HepG2 (cell line): ENCODE data around the gene ZNF446. TPM values are rescaled to one million over a fixed set of nuclear protein-coding genes. Genes with fewer than 3 reads are reported as not detected.

ENCODE experiments used
- AGO2 ChIP-seq: fragments of 200-400 bp; formaldehyde crosslinking; optimal IDR thresholded peaks from 2 replicates; pipeline ENCODE3; 2017; ENCODE audit warnings: mild to moderate bottlenecking, low read depth, low read length, moderate library complexity
- CBX2 ChIP-seq, 2 experiments: fragments of 200-600 bp in 1 of 2; sonication (generic); formaldehyde crosslinking in 1 of 2; IDR thresholded peaks; 2 replicates each; pipeline versions ENCODE4 v1.7.0 to v1.8.1; 2018 to 2022; ENCODE audit warnings: low read depth in 2 of 2, low read length in 1 of 2, mild to moderate bottlenecking in 1 of 2, missing genetic modification reagents in 1 of 2
- DNMT3B ChIP-seq: conservative IDR thresholded peaks from 2 replicates; pipeline ENCODE4 v1.6.1; 2016; ENCODE audit warnings: missing biosample characterization, control low read depth
- E2F5 ChIP-seq: sonication (generic); formaldehyde crosslinking; conservative IDR thresholded peaks from 2 replicates; pipeline ENCODE4 v1.4.0; 2020; ENCODE audit warnings: missing genetic modification reagents
- ELF4 ChIP-seq: sonication (generic); formaldehyde crosslinking; IDR thresholded peaks from 2 replicates; pipeline ENCODE4 v1.5.0; 2020; ENCODE audit warnings: missing genetic modification reagents, mild to moderate bottlenecking, moderate library complexity, borderline replicate concordance
- FOXP1 ChIP-seq, 2 experiments: fragments of 450-650 bp in 1 of 2; IDR thresholded peaks; 2 replicates each; pipeline ENCODE4 v1.6.1; 2017 to 2018; ENCODE audit warnings: antibody characterized with exemption in 1 of 2
- GTF3A ChIP-seq: sonication (generic); formaldehyde crosslinking; conservative IDR thresholded peaks from 2 replicates; pipeline ENCODE4 v1.4.0; 2020; ENCODE audit warnings: mild to moderate bottlenecking, missing genetic modification reagents
- HNRNPK ChIP-seq: fragments of 200-400 bp; formaldehyde crosslinking; IDR thresholded peaks from 2 replicates; pipeline ENCODE4 v1.6.1; 2018; ENCODE audit warnings: low read length, low read depth, moderate library complexity, mild to moderate bottlenecking; ENCODE audit not compliant: poor library complexity, severe bottlenecking
- HOXA9 ChIP-seq: sonication (generic); formaldehyde crosslinking; IDR thresholded peaks from 2 replicates; pipeline ENCODE4 v1.8.1; 2022; ENCODE audit warnings: missing genetic modification reagents, mild to moderate bottlenecking, moderate library complexity, borderline replicate concordance
- ISL2 ChIP-seq: sonication (generic); formaldehyde crosslinking; IDR thresholded peaks from 2 replicates; pipeline ENCODE4 v1.5.0; 2020; ENCODE audit warnings: missing genetic modification reagents
- KDM1A ChIP-seq: IDR thresholded peaks from 2 replicates; pipeline ENCODE4 v1.6.1; 2016; ENCODE audit warnings: missing compliant biosample characterization
- NR0B2 ChIP-seq: sonication (generic); formaldehyde crosslinking; IDR thresholded peaks from 2 replicates; pipeline ENCODE4 v1.4.0; 2020; ENCODE audit warnings: mild to moderate bottlenecking, missing genetic modification reagents
- PAWR ChIP-seq: sonication (generic); formaldehyde crosslinking; IDR thresholded peaks from 2 replicates; pipeline ENCODE4 v1.4.0; 2020; ENCODE audit warnings: missing genetic modification reagents, mild to moderate bottlenecking, borderline replicate concordance
- PRMT3 ChIP-seq: sonication (generic); formaldehyde crosslinking; IDR thresholded peaks from 2 replicates; pipeline ENCODE4 v1.8.1; 2022; ENCODE audit warnings: low read depth, mild to moderate bottlenecking, moderate library complexity, missing genetic modification reagents, borderline replicate concordance
- RAD21 ChIP-seq: fragments of 450-650 bp; formaldehyde crosslinking; IDR thresholded peaks from 2 replicates; pipeline ENCODE4 v1.5.0; 2020; ENCODE audit warnings: mild to moderate bottlenecking
- TEAD3 ChIP-seq: optimal IDR thresholded peaks from 2 replicates; pipeline ENCODE3; 2016; ENCODE audit warnings: borderline replicate concordance
- TERF1 ChIP-seq: sonication (generic); formaldehyde crosslinking; IDR thresholded peaks from 2 replicates; pipeline ENCODE4 v1.8.0; 2022; ENCODE audit warnings: mild to moderate bottlenecking, missing genetic modification reagents, moderate library complexity
- TFAP4 ChIP-seq: sonication (generic); IDR thresholded peaks from 2 replicates; pipeline ENCODE4 v1.6.1; 2016; ENCODE audit warnings: low read depth, borderline replicate concordance
- XBP1 ChIP-seq: sonication (generic); formaldehyde crosslinking; IDR thresholded peaks from 2 replicates; pipeline ENCODE4 v1.5.0; 2020; ENCODE audit warnings: missing genetic modification reagents
- ZFY ChIP-seq: sonication (generic); formaldehyde crosslinking; IDR thresholded peaks from 2 replicates; pipeline ENCODE4 v1.4.0; 2020; ENCODE audit warnings: missing genetic modification reagents
- ZMYM3 ChIP-seq: sonication (generic); formaldehyde crosslinking; IDR thresholded peaks from 2 replicates; pipeline ENCODE4 v1.5.1; 2020; ENCODE audit warnings: mild to moderate bottlenecking, missing genetic modification reagents
- ZNF205 ChIP-seq: IDR thresholded peaks from 2 replicates; pipeline ENCODE4 v1.6.1; 2018; ENCODE audit warnings: missing biosample characterization, missing genetic modification reagents
- ZNF274 ChIP-seq: sonication (generic); formaldehyde crosslinking; IDR thresholded peaks from 2 replicates; pipeline ENCODE4 v1.5.1; 2020; ENCODE audit warnings: mild to moderate bottlenecking, missing genetic modification reagents
- ZNF30 ChIP-seq: sonication (generic); formaldehyde crosslinking; IDR thresholded peaks from 2 replicates; pipeline ENCODE4 v1.5.0; 2020; ENCODE audit warnings: mild to moderate bottlenecking, missing genetic modification reagents
- ZNF562 ChIP-seq: sonication (generic); formaldehyde crosslinking; IDR thresholded peaks from 2 replicates; pipeline ENCODE4 v1.8.0; 2022; ENCODE audit warnings: missing genetic modification reagents, borderline replicate concordance
- ZNF879 ChIP-seq: sonication (generic); formaldehyde crosslinking; IDR thresholded peaks from 2 replicates; pipeline ENCODE4 v1.8.1; 2023; ENCODE audit warnings: missing genetic modification reagents
- ZNF883 ChIP-seq: sonication (generic); formaldehyde crosslinking; IDR thresholded peaks from 2 replicates; pipeline ENCODE4 v1.5.1; 2020; ENCODE audit warnings: mild to moderate bottlenecking, missing genetic modification reagents; ENCODE audit errors: not compliant biosample characterization
- polyA plus RNA-seq, 8 experiments: library from polyadenylated mRNA; depleted of rRNA in 3 of 8; stranded (reverse) in 7 of 8; unstranded in 1 of 8; fragments of >200 nt; fragmentation: Illumina TruSeq in 4 of 8; extraction: Trizol in 4 of 8; gene quantifications; 2 replicates each; pipeline versions ENCODE4 v1.2.1 to v1.2.3, GENCODE V29; 2011 to 2016; ENCODE audit warnings: low read depth in 4 of 8, missing spikeins in 1 of 8, mixed read lengths in 1 of 8; ENCODE audit not compliant: insufficient read depth in 1 of 8
- total RNA-seq, 5 experiments: library from RNA; depleted of rRNA; stranded (reverse); fragments of >200 nt; fragmentation: Illumina TruSeq; extraction: Trizol; gene quantifications; 2 replicates each; pipeline ENCODE4 v1.2.3, GENCODE V29; 2016; ENCODE audit warnings: low read depth in 1 of 5

ZNF446 gene
- total and polyA plus RNA-seq, 2 of the 13 experiments (the other 11 are each of a cell fraction or from before 2014, with no cell fraction given) = 3.0 to 3.6 TPM

GRCh38 chr19:58513694-58514563 is 37.8 kb downstream of the ZNF446 start (continued):
- TF ChIP-seq ZNF30 (CRISPR knock-in tag) = no peak
- TF ChIP-seq XBP1 = no peak
- peak; percentile 89 for TF ChIP-seq ZFY (CRISPR knock-in tag)
- TF ChIP-seq PAWR (CRISPR knock-in tag) = 0 out of 2 replicates have a peak, but pooled peaks have one; percentile 45
- TF ChIP-seq DNMT3B (CRISPR knock-in tag) = no peak
- no peak for TF ChIP-seq ZNF562 (CRISPR knock-in tag)
- peak; percentile 72 for TF ChIP-seq TEAD3 (CRISPR knock-in tag)
- no peak for TF ChIP-seq ZNF879
- peak; percentile 86; the same call in 1 of the 2 replicates for TF ChIP-seq PRMT3 (CRISPR knock-in tag)
- TF ChIP-seq TFAP4 = peak; percentile 11; the same call in 1 of the 2 replicates
- no peak for TF ChIP-seq KDM1A (CRISPR knock-in tag)
- peak; percentile 95 for TF ChIP-seq AGO2
- no peak; the same call in 1 of the 2 replicates for TF ChIP-seq ZNF205 (CRISPR knock-in tag)
- peak; percentile 99 for TF ChIP-seq TERF1 (CRISPR knock-in tag)
- TF ChIP-seq ISL2 (CRISPR knock-in tag) = 0 out of 2 replicates have a peak, but pooled peaks have one; percentile 36
- TF ChIP-seq HOXA9 = no peak; the same call in 1 of the 2 replicates
- TF ChIP-seq RAD21 (CRISPR knock-in tag) = peak; percentile 97
- TF ChIP-seq HNRNPK = peak; percentile 91
- TF ChIP-seq ZNF274 (CRISPR knock-in tag) = 0 out of 2 replicates have a peak, but pooled peaks have one; percentile 16
- TF ChIP-seq ELF4 (CRISPR knock-in tag) = no peak
- 0 out of 2 replicates have a peak, but pooled peaks have one; percentile 32 for TF ChIP-seq GTF3A (CRISPR knock-in tag)
- peak; percentile 94 for TF ChIP-seq NR0B2 (CRISPR knock-in tag)
- no peak for TF ChIP-seq FOXP1 (IDR thresholded peaks at IDR 0.05)
- TF ChIP-seq FOXP1 (CRISPR knock-in tag; IDR thresholded peaks at IDR 0.05) = no peak
- TF ChIP-seq ZNF883 = no peak
- TF ChIP-seq ZMYM3 = no peak
- TF ChIP-seq CBX2 (IDR thresholded peaks at IDR 0.05; ENCODE audit: low read depth, low read length) = no peak
- TF ChIP-seq CBX2 (CRISPR knock-in tag; IDR thresholded peaks at IDR 0.05; ENCODE audit: low read depth) = no peak
- peak; percentile 82 for TF ChIP-seq E2F5 (CRISPR knock-in tag)
